ENCODE data around the gene RTRAF. TPM values are rescaled to one million over a fixed set of nuclear protein-coding genes. Genes with fewer than 3 reads are reported as not detected.

The RTRAF gene
- total RNA-seq, 1 experiment from 2014 or later, result 223 TPM

GRCh38 chr14:52015411-52016030 is 26.2 kb downstream of the RTRAF start:
- Mint-ChIP-seq H3K4me1 (ENCODE audit: low read depth, unreplicated experiment) (no peaks in the 10 kb centered on the region), H3K27me3 (ENCODE audit: insufficient read depth, unreplicated experiment) (no peaks in the 10 kb centered on the region), H3K4me3 (ENCODE audit: unreplicated experiment) (no peak overlapping the region), H3K27ac (ENCODE audit: unreplicated experiment) (no peak overlapping the region), H3K9me3 (ENCODE audit: unreplicated experiment) (no peaks in the 10 kb centered on the region), H3K36me3 (ENCODE audit: insufficient read depth, unreplicated experiment) (peaks cover 36% of the 10 kb centered on the region)
- Histone ChIP-seq H3K27me3 (replicated peaks; ENCODE audit: control insufficient read depth, insufficient read depth, low read length) (no peaks in the 10 kb centered on the region), H3K9me3 (no peaks in the 10 kb centered on the region), H3K36me3 (ENCODE audit: control insufficient read depth, insufficient read depth, low read length) (no peaks in the 10 kb centered on the region), H3K4me1 (no peaks in the 10 kb centered on the region), H3K4me3 (ENCODE audit: low read depth, low read length) (no peak overlapping the region)
- intact Hi-C loops (cut with micrococcal nuclease; ENCODE audit: unreplicated experiment), result loop anchor here (2.0 to 10.0 kb wide), 2 partner anchors 49 to 115 kb away; partner anchors contain the start of gene NID2
- peak in 1 of 2 experiments; percentile 35 for DNase-seq
- ChIA-PET CTCF (interaction anchor here (0.7 to 1.7 kb wide), 3 partner anchors 10 to 56 kb away, joined by 3 to 4 read pairs (median 3); no protein-coding TSS in a partner anchor), POLR2A (no interaction called here)
- TF ChIP-seq CTCF (IDR thresholded peaks at IDR 0.05; ENCODE audit: insufficient read depth in 1 of 2, low read depth in 1 of 2, low read length in 1 of 2, severe bottlenecking in 1 of 2, unreplicated experiment in 1 of 2), result peak; percentile 33 to 36
- no TSS peak for BruUV-seq (replicated peaks)

- intact Hi-C loops (cut with micrococcal nuclease; ENCODE audit: unreplicated experiment), result loop anchor here (10.0 kb wide), 1 partner anchor 47 kb away; the partner anchor contains the start of gene NID2
- H3K4me1 ChIP-seq, result no peaks in the 10 kb centered on the region
- no TSS peak for BruUV-seq (replicated peaks)
- no peaks in the 10 kb centered on the region for H3K36me3 ChIP-seq (ENCODE audit: control insufficient read depth, insufficient read depth, low read length)
- ChIA-PET CTCF (no interaction called here), POLR2A (no interaction called here)
- Mint-ChIP-seq H3K4me1 (ENCODE audit: low read depth, unreplicated experiment) (no peaks in the 10 kb centered on the region), H3K4me3 (ENCODE audit: unreplicated experiment) (no peak overlapping the region), H3K9me3 (ENCODE audit: unreplicated experiment) (no peaks in the 10 kb centered on the region), H3K36me3 (ENCODE audit: insufficient read depth, unreplicated experiment) (peaks cover 22% of the 10 kb centered on the region), H3K27ac (ENCODE audit: unreplicated experiment) (no peak overlapping the region), H3K27me3 (ENCODE audit: insufficient read depth, unreplicated experiment) (no peaks in the 10 kb centered on the region)
- no peak overlapping the region for H3K4me3 ChIP-seq (ENCODE audit: low read depth, low read length)
- no peak for DNase-seq
- no peaks in the 10 kb centered on the region for H3K9me3 ChIP-seq
- no peak for TF ChIP-seq CTCF (IDR thresholded peaks at IDR 0.05; ENCODE audit: insufficient read depth in 1 of 2, low read depth in 1 of 2, low read length in 1 of 2, severe bottlenecking in 1 of 2, unreplicated experiment in 1 of 2)
- H3K27me3 ChIP-seq (replicated peaks; ENCODE audit: control insufficient read depth, insufficient read depth, low read length), result no peaks in the 10 kb centered on the region
Measured at GRCh38 chr14:52018252-52018651, 28.9 kb downstream of the RTRAF start.

- Mint-ChIP-seq H3K4me1 (ENCODE audit: low read depth, unreplicated experiment) (no peaks in the 10 kb centered on the region), H3K27ac (ENCODE audit: unreplicated experiment) (no peak overlapping the region), H3K9me3 (ENCODE audit: unreplicated experiment) (no peaks in the 10 kb centered on the region), H3K4me3 (ENCODE audit: unreplicated experiment) (no peak overlapping the region), H3K36me3 (ENCODE audit: insufficient read depth, unreplicated experiment) (peaks cover 17% of the 10 kb centered on the region), H3K27me3 (ENCODE audit: insufficient read depth, unreplicated experiment) (no peaks in the 10 kb centered on the region)
- no peak for TF ChIP-seq CTCF (IDR thresholded peaks at IDR 0.05; ENCODE audit: insufficient read depth in 1 of 2, low read depth in 1 of 2, low read length in 1 of 2, severe bottlenecking in 1 of 2, unreplicated experiment in 1 of 2)
- H3K9me3 ChIP-seq, result no peaks in the 10 kb centered on the region
- H3K27me3 ChIP-seq (replicated peaks; ENCODE audit: control insufficient read depth, insufficient read depth, low read length), result no peaks in the 10 kb centered on the region
- H3K36me3 ChIP-seq (ENCODE audit: control insufficient read depth, insufficient read depth, low read length), result no peaks in the 10 kb centered on the region
- ChIA-PET CTCF (no interaction called here), POLR2A (no interaction called here)
- no peak overlapping the region for H3K4me3 ChIP-seq (ENCODE audit: low read depth, low read length)
- no peak for DNase-seq
- BruUV-seq (replicated peaks), result no TSS peak
- H3K4me1 ChIP-seq, result no peaks in the 10 kb centered on the region
- intact Hi-C loops (cut with micrococcal nuclease; ENCODE audit: unreplicated experiment), result loop anchor here (10.0 kb wide), 1 partner anchor 46 kb away; the partner anchor contains the start of gene NID2
Measured at GRCh38 chr14:52018970-52019369, 29.6 kb downstream of the RTRAF start.
